Forelimb muscle (tissue), 1 donor: ENCODE data around the gene FAM236C. TPM values are rescaled to one million over a fixed set of nuclear protein-coding genes. Genes with fewer than 3 reads are reported as not detected.
"Not testable (repeated sequence)": the region's sequence is repeated elsewhere in the genome, so short reads cannot be mapped to it uniquely, and the experiment has no call there.

Experiments
- DNase-seq: peaks from one replicate; pipeline ENCODE4 v3.0.0-alpha.2; 2013; ENCODE audit warnings: low read depth
- polyA plus RNA-seq: library from polyadenylated mRNA; unstranded; fragments of 120-200 nt; gene quantifications from one replicate; pipeline ENCODE4 v1.2.1, GENCODE V29; 2013; ENCODE audit not compliant: insufficient read length

FAM236C gene
- polyA plus RNA-seq = not detected

- not testable (repeated sequence) for DNase-seq
Measured at GRCh38 chrX:72912315-72912714, at the start of gene FAM236C. FAM236C (plus strand) TSS chrX:72912615; CDS start chrX:72912715, 100 bp downstream.

DNA sequence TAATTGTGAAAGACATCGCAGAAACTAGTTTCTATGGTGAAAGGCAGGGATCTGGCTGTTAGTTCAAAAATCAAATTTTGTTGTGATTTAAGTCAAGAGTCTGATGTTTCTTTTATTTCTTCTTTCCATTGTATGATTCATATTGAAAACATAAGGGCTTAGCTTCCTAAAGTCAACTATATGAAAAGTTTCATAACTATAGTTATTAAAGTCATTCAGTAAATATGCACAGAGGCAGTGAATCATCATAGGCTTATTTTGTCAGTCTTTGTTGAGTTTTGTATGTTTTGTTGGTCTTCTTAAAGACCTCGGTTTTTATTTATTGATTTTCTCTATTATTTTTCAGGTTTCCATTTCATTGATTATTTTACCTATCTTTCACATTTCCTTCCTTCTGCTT lies 29.5 kb upstream of the FAM236C start:
- DNase-seq = not testable (repeated sequence)

DNA sequence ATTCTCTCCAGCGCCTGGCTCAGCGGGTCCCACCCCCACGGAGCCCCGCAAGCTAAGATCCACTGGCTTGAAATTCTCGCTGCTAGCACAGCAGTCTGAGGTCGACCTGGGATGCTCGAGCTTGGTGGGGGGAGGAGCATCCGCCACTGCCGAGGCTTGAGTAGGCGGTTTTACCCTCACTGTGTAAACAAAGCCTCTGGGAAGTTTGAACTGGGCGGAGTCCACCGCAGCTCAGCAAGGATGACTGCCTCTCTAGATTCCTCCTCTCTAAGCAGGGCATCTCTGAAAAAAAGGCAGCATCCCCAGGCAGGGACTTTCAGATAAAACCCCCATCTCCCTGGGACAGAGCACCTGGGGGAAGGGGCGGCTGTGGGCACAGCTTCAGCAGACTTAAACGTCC lies 22.7 kb upstream of the FAM236C start:
- not testable (repeated sequence) for DNase-seq

DNA sequence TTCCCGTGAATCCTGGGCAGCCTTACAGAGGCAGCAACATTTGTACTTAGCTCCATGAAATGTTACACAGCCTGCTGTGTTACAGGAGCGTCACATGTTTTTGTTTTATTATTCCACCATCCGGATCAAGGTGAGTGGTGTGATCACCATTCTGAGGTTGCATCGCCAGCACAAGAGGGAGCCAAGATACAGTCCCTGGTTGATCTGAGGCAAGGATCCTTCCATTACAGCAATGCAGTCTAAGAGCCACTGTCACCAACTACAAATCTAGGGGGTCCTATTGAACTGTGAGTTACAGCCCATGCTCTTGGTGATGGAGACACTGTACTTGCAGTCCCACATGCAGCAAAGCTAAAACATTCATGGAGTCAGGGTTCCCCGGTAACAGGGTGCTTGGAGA lies 3.7 kb downstream of the FAM236C start:
- not testable (repeated sequence) for DNase-seq

DNA sequence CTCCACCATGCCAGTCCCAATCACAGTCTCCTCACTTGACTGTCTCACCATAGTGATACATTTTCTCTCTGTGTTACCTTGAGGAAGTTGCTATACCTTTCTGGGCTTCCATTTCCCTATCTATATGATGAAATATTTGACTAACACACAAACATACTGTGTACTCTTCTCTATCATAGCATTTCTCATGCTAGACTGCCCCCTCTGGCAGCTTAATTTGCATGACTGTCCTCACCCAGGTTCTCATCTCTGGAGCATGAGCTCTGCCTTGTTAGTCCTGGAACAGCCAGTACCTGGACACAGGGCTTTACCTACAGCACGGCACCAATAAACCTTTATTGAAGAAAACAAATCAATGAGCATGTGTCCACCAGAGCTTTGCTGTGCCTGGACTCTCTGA lies 19.9 kb downstream of the FAM236C start:
- DNase-seq = not testable (repeated sequence)

DNA sequence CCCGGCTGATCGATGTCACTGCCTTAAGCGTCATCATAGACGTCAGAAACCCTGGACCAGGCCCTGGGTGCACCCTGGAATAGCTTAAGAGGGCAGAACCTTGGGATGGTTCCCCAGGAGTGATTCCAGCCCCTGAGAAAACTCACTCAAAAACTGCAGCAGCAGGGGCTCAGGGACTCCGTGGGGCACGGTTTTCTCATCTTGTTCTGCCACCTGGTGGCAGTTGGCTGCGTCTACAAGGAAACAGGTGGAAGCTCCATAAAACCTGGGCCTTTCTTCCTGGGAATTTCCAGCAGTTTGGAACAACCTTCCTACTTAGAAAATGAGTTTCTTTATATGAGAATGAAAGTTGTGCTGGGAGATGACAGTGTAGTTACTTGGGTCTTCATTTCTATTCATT lies 24.0 kb downstream of the FAM236C start:
- not testable (repeated sequence) for DNase-seq

DNA sequence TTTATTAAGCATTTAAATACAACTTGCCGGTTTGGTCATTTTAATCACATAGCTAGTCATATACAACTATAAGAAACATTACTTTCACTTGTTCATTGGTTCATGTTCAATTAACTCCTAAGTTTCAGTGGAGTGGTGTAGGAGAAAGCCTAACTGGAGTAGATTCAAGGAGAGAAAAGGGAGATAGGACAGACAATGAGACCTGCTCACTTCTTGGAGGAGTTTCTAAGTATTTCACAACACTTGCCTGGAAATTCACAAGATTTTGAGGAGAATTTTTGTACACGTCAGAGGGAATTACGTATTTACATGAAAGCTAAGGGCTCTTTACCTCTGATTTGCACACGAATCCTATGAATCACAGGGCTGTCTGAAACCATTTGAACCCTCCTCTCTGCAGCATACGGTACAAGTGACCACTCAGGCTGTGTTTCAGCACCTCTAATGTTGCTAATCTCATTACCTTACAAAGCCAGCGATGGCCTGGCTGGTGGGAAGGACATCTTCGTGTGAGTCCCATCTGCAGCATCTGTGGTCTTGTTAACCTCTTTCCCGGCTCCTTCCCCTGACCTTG lies 24.6 kb downstream of the FAM236C start:
- not testable (repeated sequence) for DNase-seq

- DNase-seq = not testable (repeated sequence)
Measured at GRCh38 chrX:72937906-72938305, 25.5 kb downstream of the FAM236C start, which contains the start of gene FAM236A. FAM236A (plus strand) TSS chrX:72938206; CDS start chrX:72938263, 57 bp downstream.

DNA sequence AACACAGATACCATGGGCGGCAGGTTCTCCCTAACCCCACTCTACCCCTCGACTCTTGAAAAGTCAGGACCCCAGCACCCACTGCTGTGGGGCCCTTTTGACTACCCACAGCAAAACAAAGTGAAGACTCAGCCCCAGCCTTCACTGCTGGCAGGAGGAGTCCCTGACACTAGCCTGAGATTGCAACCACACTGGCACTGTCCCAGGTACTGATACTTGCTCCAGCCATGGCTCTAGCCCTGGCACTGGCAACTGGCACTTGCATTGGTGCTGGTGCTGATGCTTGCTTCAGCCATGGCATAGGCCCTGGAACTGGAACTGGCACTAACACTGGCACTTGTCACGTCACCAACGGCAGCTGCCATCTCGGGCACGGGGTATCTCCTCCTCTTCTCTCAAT lies 29.9 kb downstream of the FAM236C start:
- not testable (repeated sequence) for DNase-seq

GRCh38 chrX:72943035-72943818 lies 30.8 kb downstream of the FAM236C start:
- DNase-seq = not testable (repeated sequence)

GRCh38 chrX:72943819-72944169 lies 31.4 kb downstream of the FAM236C start, which contains the start of gene DMRTC1:
DMRTC1 (minus strand) TSS chrX:72943837; CDS start chrX:72875694, 68,143 bp downstream.
- DNase-seq = not testable (repeated sequence)

GRCh38 chrX:72959971-72960370 lies 47.6 kb downstream of the FAM236C start:
- DNase-seq = not testable (repeated sequence)

Other genes starting within 250 kb of the FAM236C start
- 3.0 TPM for gene PHKA1, start 198.3 kb upstream of the FAM236C start, polyA plus RNA-seq
- 0.34 TPM for gene DMRTC1B, start 135.7 kb upstream of the FAM236C start, polyA plus RNA-seq
- not detected for gene FAM236B, start 130.0 kb upstream of the FAM236C start, polyA plus RNA-seq
- gene FAM236D, start 104.4 kb upstream of the FAM236C start, polyA plus RNA-seq = not detected
- not detected for gene FAM236A, start 25.6 kb downstream of the FAM236C start, polyA plus RNA-seq
- not detected for gene DMRTC1, start 31.2 kb downstream of the FAM236C start, polyA plus RNA-seq
- not detected for gene PABPC1L2B, start 90.3 kb downstream of the FAM236C start, polyA plus RNA-seq
- not detected for gene PABPC1L2A, start 166.9 kb downstream of the FAM236C start, polyA plus RNA-seq